Measurements from ENCODE around the gene PFKFB1.

GRCh38 chrX:54926978-54927377 is 67.0 kb downstream of the PFKFB1 start:
- TF ChIP-seq CTCF (IDR thresholded peaks at IDR 0.05) (no peak), POLR2A (IDR thresholded peaks at IDR 0.05) (no peak), POLR2AphosphoS5 (IDR thresholded peaks at IDR 0.05) (no peak)
